NCI-H345 treated with DMSO at 0.1 percent for 48 hours (cell line): ENCODE data around the gene SLC25A10.
"Not testable (repeated sequence)": the region's sequence is repeated elsewhere in the genome, so short reads cannot be mapped to it uniquely, and the experiment has no call there.

ENCODE experiments used
- DNase-seq: peaks from one replicate; lab custom pipeline; 2025; ENCODE audit not compliant: unreplicated experiment; lab: John Stamatoyannopoulos, UW

Gene SLC25A10

GRCh38 chr17:81711814-81712467, at the start of gene SLC25A10:
Gene SLC25A10 (plus strand): TSS chr17:81712284. CDS start chr17:81712427, 143 bp downstream.
- DNase-seq = peak; percentile 80

- DNase-seq = no peak
Measured at GRCh38 chr17:81664051-81664470, 48.0 kb upstream of the SLC25A10 start.

- DNase-seq = no peak
Measured at GRCh38 chr17:81665205-81666091, 46.6 kb upstream of the SLC25A10 start.

- DNase-seq = no peak
Measured at GRCh38 chr17:81666092-81666341, 46.1 kb upstream of the SLC25A10 start.

- peak; percentile 95 for DNase-seq
Measured at GRCh38 chr17:81666342-81667191, 45.5 kb upstream of the SLC25A10 start, which contains the start of the genes CCDC137 and OXLD1. Gene CCDC137 (plus strand): TSS chr17:81666737. CDS start chr17:81666767, 30 bp downstream. Gene OXLD1 (minus strand): TSS chr17:81666605. CDS start chr17:81666577, 28 bp downstream.

- no peak for DNase-seq
Measured at GRCh38 chr17:81667754-81668153, 44.3 kb upstream of the SLC25A10 start.

- no peak for DNase-seq
Measured at GRCh38 chr17:81672504-81672903, 39.6 kb upstream of the SLC25A10 start.

GRCh38 chr17:81672954-81673353, 39.1 kb upstream of the SLC25A10 start:
- no peak for DNase-seq

- no peak for DNase-seq
Measured at GRCh38 chr17:81673561-81674258, 38.4 kb upstream of the SLC25A10 start.

- DNase-seq = not testable (repeated sequence)
Measured at GRCh38 chr17:81675515-81676221, 36.4 kb upstream of the SLC25A10 start.

GRCh38 chr17:81676906-81677305, 35.2 kb upstream of the SLC25A10 start:
- DNase-seq = no peak

- DNase-seq = no peak
Measured at GRCh38 chr17:81680150-81680549, 31.9 kb upstream of the SLC25A10 start.

GRCh38 chr17:81681672-81682071, 30.4 kb upstream of the SLC25A10 start:
- peak; percentile 92 for DNase-seq

GRCh38 chr17:81682565-81683207, 29.4 kb upstream of the SLC25A10 start:
- no peak for DNase-seq

GRCh38 chr17:81683208-81683583, 28.9 kb upstream of the SLC25A10 start:
- DNase-seq = no peak

- peak; percentile 99 for DNase-seq
Measured at GRCh38 chr17:81683584-81684441, 28.3 kb upstream of the SLC25A10 start, which contains the start of the genes ARL16 and HGS. Gene ARL16 (minus strand): TSS chr17:81683797. CDS start chr17:81683753, 44 bp downstream. Gene HGS (plus strand): TSS chr17:81684011. CDS start chr17:81684067, 56 bp downstream.

GRCh38 chr17:81684442-81684911, 27.6 kb upstream of the SLC25A10 start:
- no peak for DNase-seq

GRCh38 chr17:81685108-81685507, 27.0 kb upstream of the SLC25A10 start:
- no peak for DNase-seq
